Prostate gland (tissue), 2 donors: ENCODE results near the gene HSD17B11.

Source experiments
- POLR2A ChIP-seq: fragments of 450-650 bp; IDR thresholded peaks from one replicate; pipeline ENCODE4 v1.6.1; 2016; ENCODE audit warnings: antibody characterized with exemption, mild to moderate bottlenecking
- POLR2AphosphoS5 ChIP-seq: sonication (generic); formaldehyde crosslinking; IDR thresholded peaks from one replicate; pipeline ENCODE4 v1.6.1; 2017; ENCODE audit warnings: antibody characterized with exemption
- TF ChIP-seq, protein P1 (sequence below), 4 experiments: fragments of 200-600 bp in 2 of 4; fragments of 450-650 bp in 2 of 4; sonication (generic) in 2 of 4; IDR thresholded peaks; 1 replicate in 3 of 4; 2 replicates in 1 of 4; pipeline ENCODE4 v1.5.1; 2016 to 2019; ENCODE audit warnings: antibody characterized with exemption in 4 of 4, mild to moderate bottlenecking in 2 of 4, moderate library complexity in 2 of 4

GRCh38 chr4:87399954-87400353 lies 9.0 kb upstream of the HSD17B11 start:
- TF ChIP-seq, protein P1, sequence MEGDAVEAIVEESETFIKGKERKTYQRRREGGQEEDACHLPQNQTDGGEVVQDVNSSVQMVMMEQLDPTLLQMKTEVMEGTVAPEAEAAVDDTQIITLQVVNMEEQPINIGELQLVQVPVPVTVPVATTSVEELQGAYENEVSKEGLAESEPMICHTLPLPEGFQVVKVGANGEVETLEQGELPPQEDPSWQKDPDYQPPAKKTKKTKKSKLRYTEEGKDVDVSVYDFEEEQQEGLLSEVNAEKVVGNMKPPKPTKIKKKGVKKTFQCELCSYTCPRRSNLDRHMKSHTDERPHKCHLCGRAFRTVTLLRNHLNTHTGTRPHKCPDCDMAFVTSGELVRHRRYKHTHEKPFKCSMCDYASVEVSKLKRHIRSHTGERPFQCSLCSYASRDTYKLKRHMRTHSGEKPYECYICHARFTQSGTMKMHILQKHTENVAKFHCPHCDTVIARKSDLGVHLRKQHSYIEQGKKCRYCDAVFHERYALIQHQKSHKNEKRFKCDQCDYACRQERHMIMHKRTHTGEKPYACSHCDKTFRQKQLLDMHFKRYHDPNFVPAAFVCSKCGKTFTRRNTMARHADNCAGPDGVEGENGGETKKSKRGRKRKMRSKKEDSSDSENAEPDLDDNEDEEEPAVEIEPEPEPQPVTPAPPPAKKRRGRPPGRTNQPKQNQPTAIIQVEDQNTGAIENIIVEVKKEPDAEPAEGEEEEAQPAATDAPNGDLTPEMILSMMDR (IDR thresholded peaks at IDR 0.05) = no peak
- TF ChIP-seq POLR2AphosphoS5 (no peak), POLR2A (no peak)
